MM.1S (cell line): Measurements from ENCODE around the gene DYNLRB1.

Experiments used
- EZH2 ChIP-seq: fragments of 300-600 bp; sonication (generic); optimal IDR thresholded peaks from 2 replicates; pipeline ENCODE3; 2017; ENCODE audit warnings: low read depth, mild to moderate bottlenecking, antibody characterized with exemption, low read length, mixed read lengths
- EZH2phosphoT487 ChIP-seq: fragments of 300-600 bp; sonication (generic); IDR thresholded peaks from 2 replicates; pipeline ENCODE4 v1.6.1; 2018; ENCODE audit warnings: antibody characterized with exemption, low read length
- TF ChIP-seq, protein P1 (sequence below): fragments of 300-600 bp; sonication (generic); IDR thresholded peaks from 2 replicates; pipeline ENCODE4 v1.5.1; 2016; ENCODE audit warnings: antibody characterized with exemption, low read length, mixed read lengths

DNA sequence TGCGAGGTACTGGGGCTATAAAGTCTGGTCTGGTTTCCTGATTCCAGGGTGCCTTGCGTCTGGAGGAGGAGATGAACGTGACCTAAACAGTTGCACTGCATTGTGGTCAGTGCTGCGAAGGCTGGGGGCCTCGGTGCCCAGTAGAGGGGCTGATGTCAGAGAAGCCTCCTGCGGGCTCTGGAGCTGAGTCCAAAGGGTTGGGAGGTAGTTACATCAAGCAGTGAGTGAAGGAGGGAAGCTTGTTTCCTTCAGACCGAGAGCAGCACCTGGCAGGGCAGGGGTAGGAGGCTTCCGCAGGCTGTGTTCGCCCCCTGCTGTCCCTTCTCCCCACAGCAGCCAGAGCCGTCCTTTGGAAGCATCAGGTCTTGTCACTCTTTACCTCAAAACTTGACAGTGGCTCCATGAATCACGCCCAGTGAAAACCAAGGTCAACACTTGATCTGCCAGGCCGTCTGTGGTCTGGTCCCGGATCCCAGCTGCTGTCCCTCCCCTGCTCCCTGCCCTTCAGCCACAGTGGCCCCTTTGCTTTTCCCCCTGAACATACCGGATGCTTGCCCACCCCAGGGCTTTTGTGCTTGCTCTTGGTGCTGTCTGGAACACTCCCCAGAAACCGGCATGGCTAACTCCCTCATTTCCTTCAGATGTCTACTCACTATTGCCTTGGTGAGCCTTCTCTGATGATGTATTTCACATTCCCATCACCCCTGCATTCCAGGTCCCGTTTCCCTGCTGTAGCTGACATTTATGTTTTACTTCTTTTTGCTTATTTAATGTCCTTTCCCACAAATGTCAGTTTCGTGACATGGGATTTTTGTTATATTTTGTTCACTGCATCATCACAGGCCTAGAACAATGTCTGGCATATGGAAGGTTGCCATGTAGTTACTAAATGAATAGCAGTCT, 7.0 kb downstream of the DYNLRB1 start:
- TF ChIP-seq, protein P1, sequence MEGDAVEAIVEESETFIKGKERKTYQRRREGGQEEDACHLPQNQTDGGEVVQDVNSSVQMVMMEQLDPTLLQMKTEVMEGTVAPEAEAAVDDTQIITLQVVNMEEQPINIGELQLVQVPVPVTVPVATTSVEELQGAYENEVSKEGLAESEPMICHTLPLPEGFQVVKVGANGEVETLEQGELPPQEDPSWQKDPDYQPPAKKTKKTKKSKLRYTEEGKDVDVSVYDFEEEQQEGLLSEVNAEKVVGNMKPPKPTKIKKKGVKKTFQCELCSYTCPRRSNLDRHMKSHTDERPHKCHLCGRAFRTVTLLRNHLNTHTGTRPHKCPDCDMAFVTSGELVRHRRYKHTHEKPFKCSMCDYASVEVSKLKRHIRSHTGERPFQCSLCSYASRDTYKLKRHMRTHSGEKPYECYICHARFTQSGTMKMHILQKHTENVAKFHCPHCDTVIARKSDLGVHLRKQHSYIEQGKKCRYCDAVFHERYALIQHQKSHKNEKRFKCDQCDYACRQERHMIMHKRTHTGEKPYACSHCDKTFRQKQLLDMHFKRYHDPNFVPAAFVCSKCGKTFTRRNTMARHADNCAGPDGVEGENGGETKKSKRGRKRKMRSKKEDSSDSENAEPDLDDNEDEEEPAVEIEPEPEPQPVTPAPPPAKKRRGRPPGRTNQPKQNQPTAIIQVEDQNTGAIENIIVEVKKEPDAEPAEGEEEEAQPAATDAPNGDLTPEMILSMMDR, result peak; percentile 78
- no peak for TF ChIP-seq EZH2
- no peak for TF ChIP-seq EZH2phosphoT487
